ENCODE data around the gene ANKS1B.

ANKS1B gene

GRCh38 chr12:99234702-99235101, 750.0 kb downstream of the ANKS1B start:
- no peak for DNase-seq (ENCODE audit: low read depth)
- TF ChIP-seq CTCF (IDR thresholded peaks at IDR 0.05; ENCODE audit: control insufficient read depth, insufficient read depth, low read depth, low read length, missing control alignments) = no peak
- H3K4me3 ChIP-seq (ENCODE audit: control insufficient read depth, low read depth, low read length) = no peak overlapping the region

- no peak for TF ChIP-seq CTCF (IDR thresholded peaks at IDR 0.05; ENCODE audit: control insufficient read depth, insufficient read depth, low read depth, low read length, missing control alignments)
- H3K4me3 ChIP-seq (ENCODE audit: control insufficient read depth, low read depth, low read length) = no peak overlapping the region
- DNase-seq (ENCODE audit: low read depth) = no peak
Observed at GRCh38 chr12:99232324-99232723, 752.4 kb downstream of the ANKS1B start.

DNA sequence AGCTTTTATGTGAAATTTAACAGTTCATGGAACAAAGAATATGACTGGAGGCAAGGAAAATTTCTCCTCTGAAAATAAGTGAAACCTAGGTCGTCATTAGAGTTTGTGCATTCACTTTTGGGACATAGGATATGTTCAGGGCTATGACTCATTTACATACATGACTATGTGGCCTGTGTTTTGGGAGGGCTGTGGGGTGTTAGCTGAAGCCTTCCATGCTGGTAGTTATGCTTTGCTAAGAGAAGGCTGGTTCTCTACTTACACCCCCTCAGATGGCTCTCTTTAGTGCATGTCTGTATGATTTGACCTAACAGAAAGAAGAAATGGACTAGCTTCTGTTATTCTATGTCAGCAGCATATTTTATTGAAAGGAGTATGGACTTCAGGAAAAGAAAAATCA, 753.7 kb downstream of the ANKS1B start:
- no peak for DNase-seq (ENCODE audit: low read depth)
- no peak for TF ChIP-seq CTCF (IDR thresholded peaks at IDR 0.05; ENCODE audit: control insufficient read depth, insufficient read depth, low read depth, low read length, missing control alignments)
- no peak overlapping the region for H3K4me3 ChIP-seq (ENCODE audit: control insufficient read depth, low read depth, low read length)

DNA sequence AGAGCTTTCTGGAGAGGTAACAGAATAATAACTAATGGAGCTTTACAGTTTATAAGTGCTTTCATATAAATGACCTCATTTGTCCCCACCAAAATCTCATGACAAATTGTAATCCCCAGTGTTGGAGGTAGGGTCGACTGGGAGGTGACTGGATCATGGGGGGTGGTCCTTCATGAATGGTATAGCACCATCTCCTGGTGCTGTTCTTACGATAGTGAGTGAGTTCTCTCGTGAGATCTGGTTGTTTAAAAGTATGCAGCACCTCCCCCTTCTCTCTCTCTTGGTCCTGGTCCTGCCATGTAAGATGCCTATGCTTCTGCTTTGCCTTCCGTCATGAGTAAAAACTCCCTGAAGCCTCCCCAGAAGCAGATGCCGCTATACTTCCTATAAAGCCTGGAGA, 760.5 kb downstream of the ANKS1B start:
- DNase-seq (ENCODE audit: low read depth) = no peak
- TF ChIP-seq CTCF (IDR thresholded peaks at IDR 0.05; ENCODE audit: control insufficient read depth, insufficient read depth, low read depth, low read length, missing control alignments) = no peak
- H3K4me3 ChIP-seq (ENCODE audit: control insufficient read depth, low read depth, low read length) = no peak overlapping the region

- TF ChIP-seq CTCF (IDR thresholded peaks at IDR 0.05; ENCODE audit: control insufficient read depth, insufficient read depth, low read depth, low read length, missing control alignments) = no peak
- H3K4me3 ChIP-seq (ENCODE audit: control insufficient read depth, low read depth, low read length) = no peak overlapping the region
- no peak for DNase-seq (ENCODE audit: low read depth)
Observed at GRCh38 chr12:99223579-99223978, 761.2 kb downstream of the ANKS1B start.

GRCh38 chr12:99213047-99213446, 771.7 kb downstream of the ANKS1B start:
- H3K4me3 ChIP-seq (ENCODE audit: control insufficient read depth, low read depth, low read length) = no peak overlapping the region
- no peak for TF ChIP-seq CTCF (IDR thresholded peaks at IDR 0.05; ENCODE audit: control insufficient read depth, insufficient read depth, low read depth, low read length, missing control alignments)
- DNase-seq (ENCODE audit: low read depth) = no peak

DNA sequence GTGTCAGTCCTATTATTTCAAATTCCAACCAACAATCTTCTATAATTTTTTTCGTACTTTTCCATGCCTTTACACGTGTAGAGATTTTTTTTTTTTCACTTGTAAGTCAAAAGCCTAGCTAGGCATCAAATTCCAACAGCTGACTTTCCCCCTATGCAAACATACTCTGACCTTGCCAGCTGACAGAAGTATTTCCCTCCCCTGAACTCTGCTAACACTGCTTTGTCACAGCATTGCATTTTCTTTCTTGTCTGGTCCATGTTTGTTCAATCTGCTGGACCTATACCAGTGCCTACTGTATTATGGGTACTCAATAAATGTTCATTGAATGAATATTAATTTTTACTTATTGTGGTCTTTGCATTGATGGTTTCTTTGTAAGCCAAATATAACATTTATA, 772.5 kb downstream of the ANKS1B start:
- TF ChIP-seq CTCF (IDR thresholded peaks at IDR 0.05; ENCODE audit: control insufficient read depth, insufficient read depth, low read depth, low read length, missing control alignments) = no peak
- H3K4me3 ChIP-seq (ENCODE audit: control insufficient read depth, low read depth, low read length) = no peak overlapping the region
- DNase-seq (ENCODE audit: low read depth) = no peak

Data from AG09309 (cell line).